ENCODE data around the gene PAPPA2.

Gene PAPPA2

GRCh38 chr1:176577646-176578197, 114.7 kb downstream of the PAPPA2 start:
- CTCF ChIA-PET, result interaction anchor here (1.6 kb wide), 1 partner anchor 18 kb away, joined by 5 read pairs; no protein-coding TSS in a partner anchor
- no peaks in the 10 kb centered on the region for H3K36me3 Mint-ChIP-seq
- no peaks in the 10 kb centered on the region for H3K27me3 Mint-ChIP-seq
- no peaks in the 10 kb centered on the region for H3K4me1 Mint-ChIP-seq
- no peaks in the 10 kb centered on the region for H3K9me3 Mint-ChIP-seq
- H3K4me3 Mint-ChIP-seq, result no peak overlapping the region
- no peak for DNase-seq
- H3K27ac Mint-ChIP-seq, result no peak overlapping the region

DNA sequence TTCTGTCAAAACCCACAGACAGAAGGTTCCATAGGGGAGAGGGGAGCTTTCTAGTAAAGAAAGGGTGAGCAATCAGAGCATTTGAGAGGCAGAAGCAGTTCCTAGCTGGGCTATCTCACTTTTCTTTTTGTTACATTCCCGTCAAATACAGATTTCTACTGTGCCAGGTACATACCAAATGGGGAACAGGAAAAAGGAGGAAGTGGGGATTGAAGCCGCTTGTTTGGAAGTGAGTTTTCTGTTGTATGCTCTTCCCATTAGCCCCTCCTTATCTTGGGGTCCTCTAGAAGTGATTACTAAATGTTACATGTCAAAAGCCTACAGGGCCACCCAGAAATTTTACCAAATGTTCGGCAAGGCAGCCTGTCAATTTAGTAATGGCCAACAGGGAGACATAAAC, 116.1 kb downstream of the PAPPA2 start:
- H3K4me1 Mint-ChIP-seq, result no peaks in the 10 kb centered on the region
- H3K27ac Mint-ChIP-seq, result no peak overlapping the region
- no peaks in the 10 kb centered on the region for H3K36me3 Mint-ChIP-seq

GRCh38 chr1:176595217-176595616, 132.2 kb downstream of the PAPPA2 start:
- CTCF ChIA-PET, result no interaction called here
- no peaks in the 10 kb centered on the region for H3K9me3 Mint-ChIP-seq
- DNase-seq, result no peak
- no peaks in the 10 kb centered on the region for H3K36me3 Mint-ChIP-seq
- no peaks in the 10 kb centered on the region for H3K27me3 Mint-ChIP-seq
- no peak overlapping the region for H3K4me3 Mint-ChIP-seq
- H3K27ac Mint-ChIP-seq, result no peak overlapping the region
- no peaks in the 10 kb centered on the region for H3K4me1 Mint-ChIP-seq

More for the DNA sequence above, 116.1 kb downstream of the PAPPA2 start:
- Mint-ChIP-seq H3K9me3 (no peaks in the 10 kb centered on the region), H3K27me3 (no peaks in the 10 kb centered on the region), H3K4me3 (no peak overlapping the region)
- no peak for DNase-seq
- CTCF ChIA-PET, result no interaction called here

GRCh38 chr1:176601348-176601747, 138.4 kb downstream of the PAPPA2 start:
- Mint-ChIP-seq H3K27ac (no peak overlapping the region), H3K4me3 (no peak overlapping the region), H3K36me3 (no peaks in the 10 kb centered on the region), H3K4me1 (no peaks in the 10 kb centered on the region), H3K9me3 (no peaks in the 10 kb centered on the region), H3K27me3 (no peaks in the 10 kb centered on the region)
- CTCF ChIA-PET, result no interaction called here
- no peak for DNase-seq

DNA sequence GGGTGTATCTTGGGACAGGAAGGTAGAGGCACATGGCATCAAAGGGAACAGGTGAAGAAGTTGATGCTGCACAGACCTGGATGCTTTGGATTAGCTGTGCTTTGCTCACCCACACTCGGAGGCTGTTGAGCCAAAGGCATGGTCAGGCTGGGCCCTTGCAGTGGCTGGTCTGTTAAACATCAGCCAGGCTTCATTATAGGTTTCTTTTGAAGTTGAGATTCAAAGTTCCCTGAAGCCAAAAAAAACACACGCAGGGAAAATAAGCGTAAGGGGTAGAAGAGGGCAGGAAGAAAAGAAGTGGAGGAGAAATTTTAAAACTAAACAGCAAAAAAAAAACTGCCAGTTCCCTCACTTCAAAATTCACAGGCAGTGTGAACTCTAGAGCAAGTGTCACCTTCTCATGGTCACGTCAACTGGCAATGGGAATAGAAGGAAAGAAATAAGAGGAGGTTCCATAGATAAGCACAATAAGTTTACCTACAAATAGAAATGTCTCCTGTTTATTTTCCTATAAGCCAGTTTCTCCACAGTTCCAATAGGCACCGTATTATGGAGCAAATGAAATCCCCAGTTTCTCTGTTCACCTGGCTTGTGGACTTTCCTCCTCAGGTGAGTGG, 139.5 kb downstream of the PAPPA2 start:
- no peak overlapping the region for H3K4me3 Mint-ChIP-seq
- H3K27me3 Mint-ChIP-seq, result no peaks in the 10 kb centered on the region
- CTCF ChIA-PET, result no interaction called here
- H3K9me3 Mint-ChIP-seq, result no peaks in the 10 kb centered on the region
- no peak for DNase-seq
- H3K4me1 Mint-ChIP-seq, result no peaks in the 10 kb centered on the region
- H3K27ac Mint-ChIP-seq, result no peak overlapping the region
- H3K36me3 Mint-ChIP-seq, result no peaks in the 10 kb centered on the region

- Mint-ChIP-seq H3K9me3 (no peaks in the 10 kb centered on the region), H3K27ac (no peak overlapping the region), H3K4me3 (no peak overlapping the region), H3K4me1 (no peaks in the 10 kb centered on the region), H3K27me3 (no peaks in the 10 kb centered on the region), H3K36me3 (no peaks in the 10 kb centered on the region)
- DNase-seq, result no peak
- CTCF ChIA-PET, result no interaction called here
These were observed 140.7 kb downstream of the PAPPA2 start for GRCh38 chr1:176603696-176604095.

DNA sequence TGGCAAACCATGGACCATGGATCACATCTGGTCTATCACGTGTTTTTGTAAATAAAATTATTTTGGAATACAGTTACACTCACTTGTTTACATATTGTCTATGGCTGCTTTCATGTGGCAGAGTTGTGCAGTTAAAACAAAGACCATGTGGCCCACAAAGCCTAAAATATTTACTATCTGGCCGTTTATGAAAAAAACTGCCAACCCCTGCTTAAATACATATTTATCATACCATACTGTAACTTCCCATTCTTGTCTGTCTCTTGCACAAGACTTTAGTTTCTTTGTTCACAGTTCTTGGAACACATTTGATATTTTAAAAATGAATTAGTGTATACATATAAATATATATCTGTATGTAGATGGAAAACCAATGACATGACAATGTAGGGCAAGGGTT, 141.5 kb downstream of the PAPPA2 start:
- no peak overlapping the region for H3K4me3 Mint-ChIP-seq
- H3K36me3 Mint-ChIP-seq, result no peaks in the 10 kb centered on the region
- no peak overlapping the region for H3K27ac Mint-ChIP-seq
- CTCF ChIA-PET, result no interaction called here
- H3K9me3 Mint-ChIP-seq, result no peaks in the 10 kb centered on the region
- no peaks in the 10 kb centered on the region for H3K27me3 Mint-ChIP-seq
- H3K4me1 Mint-ChIP-seq, result no peaks in the 10 kb centered on the region
- DNase-seq, result no peak

- no peak overlapping the region for H3K27ac Mint-ChIP-seq
- H3K9me3 Mint-ChIP-seq, result no peaks in the 10 kb centered on the region
- no peaks in the 10 kb centered on the region for H3K36me3 Mint-ChIP-seq
- H3K27me3 Mint-ChIP-seq, result no peaks in the 10 kb centered on the region
- H3K4me1 Mint-ChIP-seq, result no peaks in the 10 kb centered on the region
- DNase-seq, result no peak
- no peak overlapping the region for H3K4me3 Mint-ChIP-seq
- CTCF ChIA-PET, result no interaction called here
These were observed 142.2 kb downstream of the PAPPA2 start for GRCh38 chr1:176605176-176605575.

DNA sequence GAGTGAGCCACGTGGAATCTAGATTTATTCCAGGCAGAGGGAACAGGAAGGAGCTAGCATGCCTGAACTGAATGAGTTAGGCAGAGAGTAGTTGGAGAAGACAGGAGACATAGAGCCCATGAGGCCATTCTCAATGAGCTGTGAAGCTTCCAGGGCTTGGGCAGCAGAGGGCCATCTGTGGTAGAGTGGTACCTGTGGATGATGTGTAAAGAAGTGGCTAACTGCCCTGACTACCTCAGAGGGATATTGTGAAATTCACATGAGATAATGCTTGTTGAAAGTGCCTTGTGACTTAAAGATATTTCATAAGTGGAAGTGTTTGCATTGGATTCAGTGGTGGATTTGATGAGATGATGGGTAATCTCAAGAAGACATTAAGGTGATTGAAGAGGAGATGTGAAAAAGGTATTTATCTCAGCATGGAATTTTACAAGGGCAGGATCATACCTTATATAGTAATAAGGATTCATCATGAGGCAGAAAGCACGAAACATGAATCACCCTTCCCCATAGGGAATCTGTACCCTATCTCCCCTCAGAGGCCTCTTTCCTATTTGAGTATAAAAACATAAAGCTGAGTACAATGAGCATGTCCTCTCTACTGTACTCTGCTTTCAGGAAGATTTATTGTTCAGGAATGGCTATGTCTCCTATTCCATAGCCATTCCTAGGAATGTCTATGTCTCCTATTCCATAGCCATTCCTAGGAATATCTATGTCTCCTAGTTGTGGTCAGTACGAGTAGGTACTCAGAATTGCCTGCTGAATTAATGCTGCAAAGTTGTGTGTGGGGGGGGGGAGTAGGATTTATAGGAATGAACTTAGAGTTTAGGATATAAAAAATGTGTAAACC, 146.8 kb downstream of the PAPPA2 start:
- CTCF ChIA-PET, result no interaction called here
- Mint-ChIP-seq H3K27ac (no peak overlapping the region), H3K4me3 (no peak overlapping the region), H3K9me3 (no peaks in the 10 kb centered on the region), H3K4me1 (no peaks in the 10 kb centered on the region), H3K27me3 (no peaks in the 10 kb centered on the region), H3K36me3 (no peaks in the 10 kb centered on the region)
- no peak for DNase-seq

DNA sequence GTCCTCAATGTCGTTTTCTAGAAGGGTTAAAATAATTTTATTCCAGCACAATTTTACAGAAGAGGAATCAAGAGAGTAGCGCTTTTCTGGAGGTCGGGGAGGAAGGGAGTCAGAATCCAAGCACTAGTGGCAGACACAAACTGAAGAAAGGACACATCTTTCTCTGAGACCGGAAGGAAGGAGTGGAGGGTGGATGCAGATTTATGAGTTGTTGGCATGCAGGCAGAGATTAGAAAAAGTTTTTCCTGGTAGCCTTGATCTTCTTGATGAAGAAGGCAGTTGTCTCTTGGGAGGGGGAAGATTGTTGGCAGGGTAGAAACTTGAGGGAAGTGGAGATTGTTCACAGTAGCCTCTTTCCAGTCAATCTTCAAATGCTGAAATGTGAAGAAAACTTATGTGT, 149.8 kb downstream of the PAPPA2 start:
- Mint-ChIP-seq H3K36me3 (no peaks in the 10 kb centered on the region), H3K4me1 (no peaks in the 10 kb centered on the region), H3K27ac (no peak overlapping the region), H3K27me3 (no peaks in the 10 kb centered on the region), H3K4me3 (no peak overlapping the region), H3K9me3 (no peaks in the 10 kb centered on the region)
- CTCF ChIA-PET, result no interaction called here
- DNase-seq, result no peak

DNA sequence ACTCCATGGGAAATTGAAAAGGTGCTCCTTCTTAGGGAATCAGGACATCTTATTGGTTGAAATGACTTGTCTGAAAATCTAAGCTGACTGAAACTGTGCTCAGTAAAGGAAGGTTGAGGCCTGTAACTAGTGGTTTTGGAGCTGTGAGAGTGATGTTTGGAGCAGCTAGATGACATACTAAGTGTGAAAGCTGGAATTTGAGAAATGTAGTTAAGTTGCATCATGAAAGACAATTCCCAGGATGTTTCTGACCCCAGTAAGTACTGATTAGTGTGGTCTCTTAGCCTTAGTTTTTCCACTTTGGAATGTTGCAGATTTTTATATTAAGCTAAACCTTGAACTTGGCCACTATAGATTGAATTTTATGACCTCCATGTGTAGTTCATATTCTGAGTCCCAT, 154.9 kb downstream of the PAPPA2 start:
- H3K9me3 Mint-ChIP-seq, result no peaks in the 10 kb centered on the region
- no peaks in the 10 kb centered on the region for H3K36me3 Mint-ChIP-seq
- no peaks in the 10 kb centered on the region for H3K27me3 Mint-ChIP-seq
- CTCF ChIA-PET, result no interaction called here
- no peak overlapping the region for H3K27ac Mint-ChIP-seq
- no peak overlapping the region for H3K4me3 Mint-ChIP-seq
- DNase-seq, result no peak
- H3K4me1 Mint-ChIP-seq, result no peaks in the 10 kb centered on the region

GRCh38 chr1:176619261-176619660, 156.3 kb downstream of the PAPPA2 start:
- Mint-ChIP-seq H3K27ac (no peak overlapping the region), H3K4me3 (no peak overlapping the region)
- DNase-seq, result no peak

GRCh38 chr1:176625365-176625764, 162.4 kb downstream of the PAPPA2 start:
- no peak for DNase-seq
- CTCF ChIA-PET, result no interaction called here
- H3K36me3 Mint-ChIP-seq, result no peaks in the 10 kb centered on the region
- H3K27ac Mint-ChIP-seq, result no peak overlapping the region
- no peaks in the 10 kb centered on the region for H3K9me3 Mint-ChIP-seq
- no peak overlapping the region for H3K4me3 Mint-ChIP-seq
- peaks cover 3% of the 10 kb centered on the region for H3K27me3 Mint-ChIP-seq
- no peaks in the 10 kb centered on the region for H3K4me1 Mint-ChIP-seq

More at GRCh38 chr1:176619261-176619660, 156.3 kb downstream of the PAPPA2 start:
- CTCF ChIA-PET, result no interaction called here
- H3K36me3 Mint-ChIP-seq, result no peaks in the 10 kb centered on the region
- peaks cover 3% of the 10 kb centered on the region for H3K27me3 Mint-ChIP-seq
- H3K9me3 Mint-ChIP-seq, result no peaks in the 10 kb centered on the region
- H3K4me1 Mint-ChIP-seq, result no peaks in the 10 kb centered on the region

- Mint-ChIP-seq H3K27me3 (peaks cover 3% of the 10 kb centered on the region), H3K4me1 (no peaks in the 10 kb centered on the region), H3K36me3 (no peaks in the 10 kb centered on the region), H3K9me3 (no peaks in the 10 kb centered on the region), H3K4me3 (no peak overlapping the region), H3K27ac (no peak overlapping the region)
- no peak for DNase-seq
- CTCF ChIA-PET, result no interaction called here
These were observed 163.6 kb downstream of the PAPPA2 start for GRCh38 chr1:176626572-176627061.

GRCh38 chr1:176628775-176629174, 165.8 kb downstream of the PAPPA2 start:
- Mint-ChIP-seq H3K27me3 (no peaks in the 10 kb centered on the region), H3K27ac (no peak overlapping the region), H3K4me3 (no peak overlapping the region), H3K4me1 (no peaks in the 10 kb centered on the region), H3K36me3 (no peaks in the 10 kb centered on the region), H3K9me3 (no peaks in the 10 kb centered on the region)
- no peak for DNase-seq
- CTCF ChIA-PET, result no interaction called here
